ENCODE measurements around the gene SNX24.

DNA sequence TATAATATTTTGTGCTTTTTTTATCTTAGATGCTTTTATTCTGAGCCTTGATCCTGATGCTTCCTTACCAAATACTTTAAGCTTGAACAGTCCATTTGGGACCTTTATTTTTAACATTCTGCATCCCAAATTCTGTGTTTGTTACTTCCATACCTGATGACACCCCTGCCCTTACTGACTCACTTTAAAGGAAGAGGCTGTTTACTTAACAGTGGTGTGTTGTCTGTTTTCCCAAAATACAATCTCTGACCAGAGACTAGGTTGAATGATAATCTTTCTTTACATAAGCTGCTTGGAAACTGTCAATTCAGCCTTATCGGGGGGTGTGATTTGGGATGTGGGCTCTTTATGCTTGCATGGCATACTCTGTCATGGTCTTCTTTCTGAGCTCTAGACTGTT lies 71.1 kb downstream of the SNX24 start:
- TF ChIP-seq, protein P1, sequence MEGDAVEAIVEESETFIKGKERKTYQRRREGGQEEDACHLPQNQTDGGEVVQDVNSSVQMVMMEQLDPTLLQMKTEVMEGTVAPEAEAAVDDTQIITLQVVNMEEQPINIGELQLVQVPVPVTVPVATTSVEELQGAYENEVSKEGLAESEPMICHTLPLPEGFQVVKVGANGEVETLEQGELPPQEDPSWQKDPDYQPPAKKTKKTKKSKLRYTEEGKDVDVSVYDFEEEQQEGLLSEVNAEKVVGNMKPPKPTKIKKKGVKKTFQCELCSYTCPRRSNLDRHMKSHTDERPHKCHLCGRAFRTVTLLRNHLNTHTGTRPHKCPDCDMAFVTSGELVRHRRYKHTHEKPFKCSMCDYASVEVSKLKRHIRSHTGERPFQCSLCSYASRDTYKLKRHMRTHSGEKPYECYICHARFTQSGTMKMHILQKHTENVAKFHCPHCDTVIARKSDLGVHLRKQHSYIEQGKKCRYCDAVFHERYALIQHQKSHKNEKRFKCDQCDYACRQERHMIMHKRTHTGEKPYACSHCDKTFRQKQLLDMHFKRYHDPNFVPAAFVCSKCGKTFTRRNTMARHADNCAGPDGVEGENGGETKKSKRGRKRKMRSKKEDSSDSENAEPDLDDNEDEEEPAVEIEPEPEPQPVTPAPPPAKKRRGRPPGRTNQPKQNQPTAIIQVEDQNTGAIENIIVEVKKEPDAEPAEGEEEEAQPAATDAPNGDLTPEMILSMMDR (IDR thresholded peaks at IDR 0.05), result no peak
- TF ChIP-seq POLR2A (IDR thresholded peaks at IDR 0.05), result no peak
